Measurements from ENCODE around the gene ATP5F1E.
"Not testable (repeated sequence)": the region's sequence is repeated elsewhere in the genome, so short reads cannot be mapped to it uniquely, and the experiment has no call there.

DNA sequence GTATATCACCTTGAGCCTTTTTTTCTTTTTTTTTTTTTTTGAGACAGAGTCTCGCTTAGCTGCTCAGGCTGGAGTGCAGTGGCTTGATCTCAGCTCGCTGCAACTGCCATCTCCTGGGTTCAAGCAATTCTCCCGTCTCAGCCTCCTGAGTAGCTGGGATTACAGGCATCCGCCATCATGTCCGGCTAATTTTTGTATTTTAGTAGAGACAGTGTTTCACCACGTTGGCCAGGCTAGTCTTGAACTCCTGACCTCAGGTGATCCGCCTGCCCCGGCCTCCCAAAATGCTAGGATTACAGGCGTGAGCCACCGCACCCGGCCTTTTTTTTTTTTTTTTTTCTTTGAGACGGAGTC is 49.0 kb downstream of the ATP5F1E start:
- not testable (repeated sequence) for TF ChIP-seq CTCF (IDR thresholded peaks at IDR 0.05); USF1 (CRISPR knock-in tag; IDR thresholded peaks at IDR 0.05); SOX15 (CRISPR knock-in tag; IDR thresholded peaks at IDR 0.05); ATF2 (CRISPR knock-in tag; IDR thresholded peaks at IDR 0.05; ENCODE audit: borderline replicate concordance, low read depth); GABPB1 (CRISPR knock-in tag; IDR thresholded peaks at IDR 0.05); MXD4 (CRISPR knock-in tag; IDR thresholded peaks at IDR 0.05; ENCODE audit: borderline replicate concordance); GTF2I (CRISPR knock-in tag; conservative IDR thresholded peaks at IDR 0.05); MLX (CRISPR knock-in tag; IDR thresholded peaks at IDR 0.05)
- TF ChIP-seq, protein P1, sequence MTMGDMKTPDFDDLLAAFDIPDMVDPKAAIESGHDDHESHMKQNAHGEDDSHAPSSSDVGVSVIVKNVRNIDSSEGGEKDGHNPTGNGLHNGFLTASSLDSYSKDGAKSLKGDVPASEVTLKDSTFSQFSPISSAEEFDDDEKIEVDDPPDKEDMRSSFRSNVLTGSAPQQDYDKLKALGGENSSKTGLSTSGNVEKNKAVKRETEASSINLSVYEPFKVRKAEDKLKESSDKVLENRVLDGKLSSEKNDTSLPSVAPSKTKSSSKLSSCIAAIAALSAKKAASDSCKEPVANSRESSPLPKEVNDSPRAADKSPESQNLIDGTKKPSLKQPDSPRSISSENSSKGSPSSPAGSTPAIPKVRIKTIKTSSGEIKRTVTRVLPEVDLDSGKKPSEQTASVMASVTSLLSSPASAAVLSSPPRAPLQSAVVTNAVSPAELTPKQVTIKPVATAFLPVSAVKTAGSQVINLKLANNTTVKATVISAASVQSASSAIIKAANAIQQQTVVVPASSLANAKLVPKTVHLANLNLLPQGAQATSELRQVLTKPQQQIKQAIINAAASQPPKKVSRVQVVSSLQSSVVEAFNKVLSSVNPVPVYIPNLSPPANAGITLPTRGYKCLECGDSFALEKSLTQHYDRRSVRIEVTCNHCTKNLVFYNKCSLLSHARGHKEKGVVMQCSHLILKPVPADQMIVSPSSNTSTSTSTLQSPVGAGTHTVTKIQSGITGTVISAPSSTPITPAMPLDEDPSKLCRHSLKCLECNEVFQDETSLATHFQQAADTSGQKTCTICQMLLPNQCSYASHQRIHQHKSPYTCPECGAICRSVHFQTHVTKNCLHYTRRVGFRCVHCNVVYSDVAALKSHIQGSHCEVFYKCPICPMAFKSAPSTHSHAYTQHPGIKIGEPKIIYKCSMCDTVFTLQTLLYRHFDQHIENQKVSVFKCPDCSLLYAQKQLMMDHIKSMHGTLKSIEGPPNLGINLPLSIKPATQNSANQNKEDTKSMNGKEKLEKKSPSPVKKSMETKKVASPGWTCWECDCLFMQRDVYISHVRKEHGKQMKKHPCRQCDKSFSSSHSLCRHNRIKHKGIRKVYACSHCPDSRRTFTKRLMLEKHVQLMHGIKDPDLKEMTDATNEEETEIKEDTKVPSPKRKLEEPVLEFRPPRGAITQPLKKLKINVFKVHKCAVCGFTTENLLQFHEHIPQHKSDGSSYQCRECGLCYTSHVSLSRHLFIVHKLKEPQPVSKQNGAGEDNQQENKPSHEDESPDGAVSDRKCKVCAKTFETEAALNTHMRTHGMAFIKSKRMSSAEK (CRISPR knock-in tag; IDR thresholded peaks at IDR 0.05; ENCODE audit: borderline replicate concordance), result not testable (repeated sequence)
- TF ChIP-seq, protein P2, sequence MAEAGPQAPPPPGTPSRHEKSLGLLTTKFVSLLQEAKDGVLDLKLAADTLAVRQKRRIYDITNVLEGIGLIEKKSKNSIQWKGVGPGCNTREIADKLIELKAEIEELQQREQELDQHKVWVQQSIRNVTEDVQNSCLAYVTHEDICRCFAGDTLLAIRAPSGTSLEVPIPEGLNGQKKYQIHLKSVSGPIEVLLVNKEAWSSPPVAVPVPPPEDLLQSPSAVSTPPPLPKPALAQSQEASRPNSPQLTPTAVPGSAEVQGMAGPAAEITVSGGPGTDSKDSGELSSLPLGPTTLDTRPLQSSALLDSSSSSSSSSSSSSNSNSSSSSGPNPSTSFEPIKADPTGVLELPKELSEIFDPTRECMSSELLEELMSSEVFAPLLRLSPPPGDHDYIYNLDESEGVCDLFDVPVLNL (CRISPR knock-in tag; IDR thresholded peaks at IDR 0.05; ENCODE audit: borderline replicate concordance, low read depth), result not testable (repeated sequence)
